HepG2 (cell line): Measurements from ENCODE around the gene KANSL1. TPM values are rescaled to one million over a fixed set of nuclear protein-coding genes. Genes with fewer than 3 reads are reported as not detected.

Experiments used
- ATAC-seq: fragments of 200-7000 bp; cut with Tn5 transposase; 3 replicates; pipeline ENCODE4 v1.9.1; 2020; ENCODE audit warnings: mild to moderate bottlenecking, moderate library complexity
- BruUV-seq: library from RNA; stranded (reverse); fragments of 400-500 nt; replicated peaks from 2 replicates; lab custom pipeline; 2021; lab: Mats Ljungman, UMichigan
- CTCF ChIA-PET: fragments of 300-600 bp; formaldehyde crosslinking; extraction: SDS; loops from one replicate; lab custom pipeline; 2021; ENCODE audit warnings: low total read pairs, inconsistent platforms, low intra/inter-chr PET ratio; lab: Yijun Ruan, JAX
- POLR2A ChIA-PET: fragments of 350-600 bp; sonication (Branson Sonifier 250); formaldehyde crosslinking; loops from one replicate; lab custom pipeline; 2020; ENCODE audit warnings: antibody characterized with exemption, inconsistent platforms; lab: Yijun Ruan, JAX
- DNase-seq: peaks from one replicate; pipeline ENCODE4 v3.0.0-alpha.2; 2015; ENCODE audit warnings: low spot score
- FAIRE-seq: peaks from 3 replicates; lab custom pipeline; 2011; peaks lifted over from hg19 to GRCh38; lab: Jason Lieb, UNC
- H2AFZ ChIP-seq: one replicate; pipeline ENCODE4 v1.6.1; 2011; ENCODE audit warnings: low read length, inconsistent platforms
- H3K27ac ChIP-seq: fragments of 300-600 bp; 3 replicates; pipeline ENCODE4 v1.8.0; 2011; ENCODE audit warnings: mixed run types, mild to moderate bottlenecking, mixed read lengths, low read length, inconsistent platforms; ENCODE audit not compliant: insufficient read depth; ENCODE audit errors: extremely low read length
- H3K27me3 ChIP-seq, 2 experiments: fragments of 200-600 bp in 1 of 2; 2 replicates in 1 of 2; 3 replicates in 1 of 2; pipeline versions ENCODE4 v1.6.0 to v1.8.0; 2011; ENCODE audit warnings: low read length in 2 of 2, mild to moderate bottlenecking in 2 of 2, moderate library complexity in 2 of 2, inconsistent platforms in 1 of 2; ENCODE audit not compliant: insufficient read depth in 2 of 2, control insufficient read depth in 1 of 2
- H3K36me3 ChIP-seq, 2 experiments: fragments of 200-600 bp in 1 of 2; replicated peaks in 1 of 2; 2 replicates in 1 of 2; 3 replicates in 1 of 2; pipeline versions ENCODE4 v1.5.1 to v1.8.0; 2011; ENCODE audit warnings: low read length in 2 of 2, inconsistent platforms in 1 of 2; ENCODE audit not compliant: insufficient read depth in 2 of 2, control insufficient read depth in 1 of 2
- H3K4me1 ChIP-seq: 2 replicates; pipeline ENCODE4 v1.5.1; 2012; ENCODE audit warnings: low read length, inconsistent platforms; ENCODE audit not compliant: insufficient read depth
- H3K4me2 ChIP-seq: 2 replicates; pipeline ENCODE4 v1.6.0; 2011; ENCODE audit warnings: low read depth, low read length, inconsistent platforms
- H3K4me3 ChIP-seq, 3 experiments: fragments of 200-600 bp in 1 of 3; sonication (generic), shearing (Covaris generic) in 1 of 3; replicated peaks in 1 of 3; 2 replicates each; pipeline ENCODE4 v1.5.1; 2011 to 2016; ENCODE audit warnings: low read length in 3 of 3, inconsistent platforms in 2 of 3, low read depth in 2 of 3, mild to moderate bottlenecking in 2 of 3, control low read depth in 1 of 3, mixed read lengths in 1 of 3; ENCODE audit not compliant: insufficient read depth in 1 of 3
- H3K79me2 ChIP-seq: one replicate; pipeline ENCODE4 v1.6.1; 2011; ENCODE audit warnings: low read length, inconsistent platforms; ENCODE audit not compliant: insufficient read depth
- H3K9ac ChIP-seq: 2 replicates; pipeline ENCODE4 v1.6.0; 2011; ENCODE audit warnings: mild to moderate bottlenecking, low read depth, low read length, inconsistent platforms; ENCODE audit not compliant: insufficient read depth
- H3K9me3 ChIP-seq: 2 replicates; pipeline ENCODE4 v1.5.1; 2012; ENCODE audit warnings: mild to moderate bottlenecking, low read length
- H4K20me1 ChIP-seq: 2 replicates; pipeline ENCODE4 v1.6.0; 2011; ENCODE audit warnings: inconsistent platforms, mild to moderate bottlenecking, low read length, moderate library complexity; ENCODE audit not compliant: insufficient read depth
- ATF1 ChIP-seq: IDR thresholded peaks from 2 replicates; pipeline ENCODE4 v1.6.1; 2016; ENCODE audit warnings: mild to moderate bottlenecking, control low read depth
- ATF7 ChIP-seq, 2 experiments: fragments of 450-650 bp in 1 of 2; sonication (generic) in 1 of 2; formaldehyde crosslinking in 1 of 2; IDR thresholded peaks; 2 replicates each; pipeline versions ENCODE4 v1.4.0 to v1.6.1; 2016 to 2020; ENCODE audit warnings: antibody characterized with exemption in 1 of 2, mild to moderate bottlenecking in 1 of 2, missing genetic modification reagents in 1 of 2
- HHEX ChIP-seq: IDR thresholded peaks from 2 replicates; pipeline ENCODE4 v1.6.1; 2016; ENCODE audit warnings: control low read depth
- KAT7 ChIP-seq: IDR thresholded peaks from 2 replicates; pipeline ENCODE4 v1.6.1; 2018; ENCODE audit warnings: borderline replicate concordance, missing compliant biosample characterization
- NFYB ChIP-seq: sonication (generic); formaldehyde crosslinking; IDR thresholded peaks from 2 replicates; pipeline ENCODE4 v1.4.0; 2020; ENCODE audit warnings: missing genetic modification reagents
- ZBTB42 ChIP-seq: sonication (generic); formaldehyde crosslinking; IDR thresholded peaks from 2 replicates; pipeline ENCODE4 v1.5.0; 2020; ENCODE audit warnings: mild to moderate bottlenecking, missing genetic modification reagents
- ZFP37 ChIP-seq: sonication (generic); formaldehyde crosslinking; IDR thresholded peaks from 2 replicates; pipeline ENCODE4 v1.4.0; 2020; ENCODE audit warnings: missing genetic modification reagents, borderline replicate concordance
- ZNF3 ChIP-seq: IDR thresholded peaks from 2 replicates; pipeline ENCODE4 v1.7.0; 2017; ENCODE audit warnings: inconsistent platforms
- ZNF44 ChIP-seq: sonication (generic); formaldehyde crosslinking; IDR thresholded peaks from 2 replicates; pipeline ENCODE4 v1.5.1; 2020; ENCODE audit warnings: mild to moderate bottlenecking, missing genetic modification reagents
- ZNF558 ChIP-seq: sonication (generic); formaldehyde crosslinking; IDR thresholded peaks from 2 replicates; pipeline ENCODE4 v1.9.0; 2022; ENCODE audit warnings: mild to moderate bottlenecking, missing genetic modification reagents, borderline replicate concordance
- WGBS: methylation state at CpG from one replicate; pipeline ENCODE4 v1.1.6; 2017; ENCODE audit warnings: low lambda C conversion rate; 5-methylcytosine and 5-hydroxymethylcytosine counted together
- in situ Hi-C: cut with HindIII; loops from 2 replicates; pipeline ENCODE4 v1.10.0; 2017; ENCODE audit warnings: low pct_unique_long_range_greater_than_20kb; ENCODE audit not compliant: extremely low pct_ligation_motif_present
- intact Hi-C: fragments of 100-400 bp; cut with micrococcal nuclease; formaldehyde crosslinking; loops from one replicate; pipeline ENCODE4 v1.10.0; 2022; ENCODE audit not compliant: unreplicated experiment
- polyA plus RNA-seq, 8 experiments: library from polyadenylated mRNA; depleted of rRNA in 3 of 8; stranded (reverse) in 7 of 8; unstranded in 1 of 8; fragments of >200 nt; fragmentation: Illumina TruSeq in 4 of 8; extraction: Trizol in 4 of 8; gene quantifications; 2 replicates each; pipeline versions ENCODE4 v1.2.1 to v1.2.3, GENCODE V29; 2011 to 2016; ENCODE audit warnings: low read depth in 4 of 8, missing spikeins in 1 of 8, mixed read lengths in 1 of 8; ENCODE audit not compliant: insufficient read depth in 1 of 8
- total RNA-seq, 5 experiments: library from RNA; depleted of rRNA; stranded (reverse); fragments of >200 nt; fragmentation: Illumina TruSeq; extraction: Trizol; gene quantifications; 2 replicates each; pipeline ENCODE4 v1.2.3, GENCODE V29; 2016; ENCODE audit warnings: low read depth in 1 of 5
- TF ChIP-seq, protein P1 (sequence below): fragments of 450-650 bp; IDR thresholded peaks from 2 replicates; pipeline ENCODE4 v1.6.1; 2017; ENCODE audit warnings: mild to moderate bottlenecking

The KANSL1 gene
- total and polyA plus RNA-seq, 2 of the 13 experiments (the other 11 are each of a cell fraction or from before 2014, with no cell fraction given), result 24.0 to 59.6 TPM

DNA sequence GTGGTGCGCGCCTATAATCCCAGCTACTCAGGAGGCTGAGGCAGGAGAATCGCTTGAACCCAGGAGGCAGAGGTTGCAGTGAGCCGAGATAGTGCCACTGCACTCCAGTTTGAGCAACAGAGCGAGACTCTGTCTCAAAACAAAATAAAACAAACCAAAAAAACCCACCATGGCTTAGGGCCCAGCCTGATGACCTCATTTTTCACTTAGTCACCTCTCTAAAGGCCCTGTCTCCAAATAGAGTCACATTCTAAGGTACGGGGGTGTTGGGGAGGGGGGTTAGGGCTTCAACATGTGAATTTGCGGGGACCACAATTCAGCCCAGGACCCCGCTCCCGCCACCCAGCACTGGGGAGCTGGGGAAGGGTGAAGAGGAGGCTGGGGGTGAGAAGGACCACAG is 195.6 kb downstream of the KANSL1 start:
- Histone ChIP-seq H3K9me3 (no peaks in the 10 kb centered on the region), H3K4me1 (peaks cover 31% of the 10 kb centered on the region), H3K27ac (no peak overlapping the region), H3K36me3 (no peaks in the 10 kb centered on the region), H2AFZ (no peak overlapping the region), H3K4me3 (no peak overlapping the region), H3K79me2 (no peaks in the 10 kb centered on the region), H3K4me2 (no peak overlapping the region), H3K9ac (no peak overlapping the region), H3K27me3 (0 out of 5 replicates have a peak, but pooled peaks cover 0 to 1% of the 10 kb centered on the region in 2 experiments), H4K20me1 (no peaks in the 10 kb centered on the region)
- intact Hi-C loops, result no loop called here
- FAIRE-seq (no peak), ATAC-seq (no peak), DNase-seq (no peak)
- TF ChIP-seq ZNF44, result no peak
- TF ChIP-seq ATF7 (IDR thresholded peaks at IDR 0.05), result peak; percentile 39; the same call in 1 of the 2 replicates
- no peak for TF ChIP-seq ATF7 (CRISPR knock-in tag; IDR thresholded peaks at IDR 0.05)
- in situ Hi-C loops, result no loop called here
- ChIA-PET POLR2A (no interaction called here), CTCF (no interaction called here)
- no TSS peak for BruUV-seq
- 77% methylated on average over 9 of the region's 9 CpGs for WGBS

GRCh38 chr17:45997166-45997565 is 196.1 kb downstream of the KANSL1 start:
- Histone ChIP-seq H3K27ac (no peak overlapping the region), H3K9ac (no peak overlapping the region), H3K4me1 (peaks cover 31% of the 10 kb centered on the region), H3K36me3 (no peaks in the 10 kb centered on the region), H3K79me2 (no peaks in the 10 kb centered on the region), H3K4me2 (no peak overlapping the region), H3K4me3 (no peak overlapping the region), H4K20me1 (no peaks in the 10 kb centered on the region), H3K27me3 (0 out of 5 replicates have a peak, but pooled peaks cover 0 to 1% of the 10 kb centered on the region in 2 experiments), H3K9me3 (no peaks in the 10 kb centered on the region), H2AFZ (no peak overlapping the region)
- no peak for ATAC-seq
- BruUV-seq, result no TSS peak
- DNase-seq, result no peak
- TF ChIP-seq NFYB (CRISPR knock-in tag) (no peak), ZBTB42 (no peak), ATF1 (no peak), HHEX (CRISPR knock-in tag) (no peak), ZFP37 (CRISPR knock-in tag) (no peak), KAT7 (no peak), ZNF558 (no peak), ZNF3 (CRISPR knock-in tag) (no peak)
- TF ChIP-seq, protein P1, sequence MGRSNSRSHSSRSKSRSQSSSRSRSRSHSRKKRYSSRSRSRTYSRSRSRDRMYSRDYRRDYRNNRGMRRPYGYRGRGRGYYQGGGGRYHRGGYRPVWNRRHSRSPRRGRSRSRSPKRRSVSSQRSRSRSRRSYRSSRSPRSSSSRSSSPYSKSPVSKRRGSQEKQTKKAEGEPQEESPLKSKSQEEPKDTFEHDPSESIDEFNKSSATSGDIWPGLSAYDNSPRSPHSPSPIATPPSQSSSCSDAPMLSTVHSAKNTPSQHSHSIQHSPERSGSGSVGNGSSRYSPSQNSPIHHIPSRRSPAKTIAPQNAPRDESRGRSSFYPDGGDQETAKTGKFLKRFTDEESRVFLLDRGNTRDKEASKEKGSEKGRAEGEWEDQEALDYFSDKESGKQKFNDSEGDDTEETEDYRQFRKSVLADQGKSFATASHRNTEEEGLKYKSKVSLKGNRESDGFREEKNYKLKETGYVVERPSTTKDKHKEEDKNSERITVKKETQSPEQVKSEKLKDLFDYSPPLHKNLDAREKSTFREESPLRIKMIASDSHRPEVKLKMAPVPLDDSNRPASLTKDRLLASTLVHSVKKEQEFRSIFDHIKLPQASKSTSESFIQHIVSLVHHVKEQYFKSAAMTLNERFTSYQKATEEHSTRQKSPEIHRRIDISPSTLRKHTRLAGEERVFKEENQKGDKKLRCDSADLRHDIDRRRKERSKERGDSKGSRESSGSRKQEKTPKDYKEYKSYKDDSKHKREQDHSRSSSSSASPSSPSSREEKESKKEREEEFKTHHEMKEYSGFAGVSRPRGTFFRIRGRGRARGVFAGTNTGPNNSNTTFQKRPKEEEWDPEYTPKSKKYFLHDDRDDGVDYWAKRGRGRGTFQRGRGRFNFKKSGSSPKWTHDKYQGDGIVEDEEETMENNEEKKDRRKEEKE, result no peak
- ChIA-PET CTCF (no interaction called here), POLR2A (no interaction called here)
- 70% methylated on average over 13 of the region's 13 CpGs for WGBS
- in situ Hi-C loops (no loop called here), intact Hi-C loops (no loop called here)
- FAIRE-seq, result no peak
